ENCODE data around the gene HOXC11.

- TF ChIP-seq POLR2AphosphoS5 (IDR thresholded peaks at IDR 0.05; ENCODE audit: low read depth, low read length) (no peak), POLR2A (IDR thresholded peaks at IDR 0.05; ENCODE audit: low read depth, low read length) (no peak)
Observed at GRCh38 chr12:53998900-53999236, 25.9 kb downstream of the HOXC11 start.

All from GM12892 (cell line).